ENCODE results near the gene SSH2. TPM values are rescaled to one million over a fixed set of nuclear protein-coding genes. Genes with fewer than 3 reads are reported as not detected.

Gene SSH2
- total RNA-seq, 1 experiment from 2014 or later = 14.6 TPM

DNA sequence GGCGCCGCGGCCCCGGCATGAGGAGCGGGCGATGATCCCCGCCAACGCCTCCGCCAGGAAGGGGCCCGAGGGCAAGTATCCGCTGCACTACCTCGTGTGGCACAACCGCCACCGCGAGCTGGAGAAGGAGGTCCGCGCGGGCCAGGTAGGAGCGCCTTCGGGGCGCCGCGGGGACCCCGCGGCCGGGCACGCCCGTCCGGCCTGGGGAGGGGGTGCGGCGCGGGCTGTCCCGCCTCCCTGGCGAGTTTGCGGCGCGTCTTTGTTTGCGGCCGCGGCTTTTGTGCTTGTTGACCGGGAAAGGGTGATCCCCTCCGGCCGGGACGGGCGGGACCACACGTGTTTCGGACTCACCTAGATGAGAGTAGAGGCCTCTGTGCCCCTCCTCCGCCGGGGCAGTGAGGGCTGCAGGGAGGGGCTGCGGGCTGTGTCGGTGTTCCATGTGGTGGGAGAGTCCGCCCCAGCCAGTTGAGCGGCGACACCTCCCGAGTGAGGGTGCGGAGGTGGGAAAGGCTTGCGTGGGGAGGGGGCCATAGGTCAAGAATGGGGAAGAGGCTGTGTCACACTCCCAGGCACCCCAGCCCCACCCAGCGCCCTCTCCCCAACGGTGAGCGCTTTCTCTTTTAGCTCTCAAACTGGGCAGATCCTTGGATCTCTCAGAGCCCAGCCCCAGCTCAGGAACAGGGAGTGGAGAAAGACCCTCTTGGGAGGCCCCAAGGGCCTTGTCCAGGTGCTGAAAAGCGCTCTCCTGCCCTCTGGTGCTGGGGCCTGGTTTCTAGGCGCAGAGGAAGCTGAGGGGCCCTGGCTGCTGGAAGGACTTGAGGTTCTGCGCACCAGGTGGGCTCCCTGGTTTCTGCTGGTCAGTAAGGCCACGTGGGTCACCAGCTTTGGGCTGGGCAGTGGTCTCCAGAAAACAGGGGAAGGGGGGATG is 336.2 kb downstream of the SSH2 start:
- H2AFZ ChIP-seq (ENCODE audit: low read length) = no peak overlapping the region

More for the DNA sequence above, 336.2 kb downstream of the SSH2 start:
- DNase-seq = peak; percentile 88
- peaks cover 5% of the 10 kb centered on the region for H3K27me3 Mint-ChIP-seq (ENCODE audit: low read depth)
- Histone ChIP-seq H4K5ac (ENCODE audit: insufficient read length, low read depth, low read length) (no peak overlapping the region), H3K4ac (ENCODE audit: low read depth, low read length) (no peak overlapping the region), H3K18ac (ENCODE audit: insufficient read length, low read depth, low read length) (no peak overlapping the region), H3K14ac (ENCODE audit: insufficient read depth, low read length) (no peak overlapping the region), H3K9ac (ENCODE audit: extremely low read depth, insufficient read length, low read length) (no peak overlapping the region), H3K4me2 (ENCODE audit: insufficient read depth, insufficient read length, low read length) (peak overlapping the region; percentile 63), H3K9me3 (ENCODE audit: control insufficient read depth, low read depth, low read length) (no peaks in the 10 kb centered on the region), H4K20me1 (ENCODE audit: control insufficient read depth, insufficient read depth, insufficient read length) (no peaks in the 10 kb centered on the region), H3T11ph (ENCODE audit: low read length) (no peak overlapping the region), H2AK5ac (ENCODE audit: insufficient read length, low read length) (no peak overlapping the region), H3K79me2 (ENCODE audit: insufficient read depth, low read length) (no peaks in the 10 kb centered on the region; the same call in 1 of the 2 replicates), H3K56ac (ENCODE audit: insufficient read length, low read depth, low read length) (no peak overlapping the region), H4K8ac (replicated peaks; ENCODE audit: insufficient read length, low read depth, low read length) (no peak overlapping the region), H2BK20ac (ENCODE audit: low read depth, low read length, poor library complexity, severe bottlenecking) (no peak overlapping the region), H2BK15ac (ENCODE audit: low read depth, low read length) (no peak overlapping the region), H3K4me1 (ENCODE audit: insufficient read depth, low read length) (peaks cover 4% of the 10 kb centered on the region; the same call in 1 of the 2 replicates), H3K23ac (ENCODE audit: insufficient read length, low read depth, low read length) (no peak overlapping the region), H2BK12ac (ENCODE audit: insufficient read length, low read depth, low read length) (no peak overlapping the region), H4K91ac (ENCODE audit: insufficient read length, low read depth, low read length) (no peak overlapping the region), H3K27me3 (ENCODE audit: insufficient read depth, low read length) (no peaks in the 10 kb centered on the region), H3K23me2 (ENCODE audit: insufficient read length, low read depth, low read length, poor library complexity, severe bottlenecking) (peaks cover 34% of the 10 kb centered on the region), H3K27ac (ENCODE audit: insufficient read length, low read depth, low read length) (no peak overlapping the region), H2BK120ac (ENCODE audit: low read depth, low read length, poor library complexity, severe bottlenecking) (no peak overlapping the region), H2BK5ac (ENCODE audit: insufficient read length, low read length) (no peak overlapping the region), H3K79me1 (ENCODE audit: insufficient read depth, low read depth, low read length, poor library complexity, severe bottlenecking) (no peaks in the 10 kb centered on the region)
- no peak overlapping the region for H3K27ac Mint-ChIP-seq
- H3K36me3 Mint-ChIP-seq (ENCODE audit: insufficient read depth in 1 of 3, low read depth in 3 of 3) = peaks cover 0 to 1% (median 0%) of the 10 kb centered on the region in 3 experiments; a peak in 1 of 7 replicates
- H3K9me3 Mint-ChIP-seq = no peaks in the 10 kb centered on the region
- peak overlapping the region; percentile 78 to 88 for H3K4me3 Mint-ChIP-seq
- TF ChIP-seq, protein P1, sequence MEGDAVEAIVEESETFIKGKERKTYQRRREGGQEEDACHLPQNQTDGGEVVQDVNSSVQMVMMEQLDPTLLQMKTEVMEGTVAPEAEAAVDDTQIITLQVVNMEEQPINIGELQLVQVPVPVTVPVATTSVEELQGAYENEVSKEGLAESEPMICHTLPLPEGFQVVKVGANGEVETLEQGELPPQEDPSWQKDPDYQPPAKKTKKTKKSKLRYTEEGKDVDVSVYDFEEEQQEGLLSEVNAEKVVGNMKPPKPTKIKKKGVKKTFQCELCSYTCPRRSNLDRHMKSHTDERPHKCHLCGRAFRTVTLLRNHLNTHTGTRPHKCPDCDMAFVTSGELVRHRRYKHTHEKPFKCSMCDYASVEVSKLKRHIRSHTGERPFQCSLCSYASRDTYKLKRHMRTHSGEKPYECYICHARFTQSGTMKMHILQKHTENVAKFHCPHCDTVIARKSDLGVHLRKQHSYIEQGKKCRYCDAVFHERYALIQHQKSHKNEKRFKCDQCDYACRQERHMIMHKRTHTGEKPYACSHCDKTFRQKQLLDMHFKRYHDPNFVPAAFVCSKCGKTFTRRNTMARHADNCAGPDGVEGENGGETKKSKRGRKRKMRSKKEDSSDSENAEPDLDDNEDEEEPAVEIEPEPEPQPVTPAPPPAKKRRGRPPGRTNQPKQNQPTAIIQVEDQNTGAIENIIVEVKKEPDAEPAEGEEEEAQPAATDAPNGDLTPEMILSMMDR (conservative IDR thresholded peaks at IDR 0.05) = peak; percentile 45
- H3K4me1 Mint-ChIP-seq = peaks cover 42 to 67% of the 10 kb centered on the region in 2 experiments
- WGBS (ENCODE audit: extremely low coverage, insufficient read length, low lambda C conversion rate) = no CpG with 5 or more reads among the region's 64 CpGs

Data from H9 (cell line).